GM19023 (cell line): Measurements from ENCODE around the gene IGBP1.
A peak's percentile ranks its signal among the peaks of the same experiment; 100 is the strongest.
"Not testable (repeated sequence)": the region's sequence is repeated elsewhere in the genome, so short reads cannot be mapped to it uniquely, and the experiment has no call there.

Source experiments
- ATAC-seq: cut with Tn5 transposase; IDR thresholded peaks from one replicate; pipeline ENCODE4 v1.9.1; 2021; ENCODE audit warnings: mild to moderate bottlenecking, moderate library complexity; ENCODE audit not compliant: unreplicated experiment

The IGBP1 gene

GRCh38 chrX:70166601-70167590 is 33.6 kb downstream of the IGBP1 start:
- no peak for ATAC-seq

- ATAC-seq = no peak
Observed at GRCh38 chrX:70168238-70169188, 35.3 kb downstream of the IGBP1 start.

- no peak for ATAC-seq
Observed at GRCh38 chrX:70169281-70169680, 36.0 kb downstream of the IGBP1 start.

GRCh38 chrX:70171624-70172023 is 38.4 kb downstream of the IGBP1 start:
- ATAC-seq = no peak

- no peak for ATAC-seq
Observed at GRCh38 chrX:70172221-70172620, 39.0 kb downstream of the IGBP1 start.

- no peak for ATAC-seq
Observed at GRCh38 chrX:70172964-70173363, 39.7 kb downstream of the IGBP1 start.

GRCh38 chrX:70174754-70175153 is 41.5 kb downstream of the IGBP1 start:
- no peak for ATAC-seq

- ATAC-seq = no peak
Observed at GRCh38 chrX:70175338-70175737, 42.1 kb downstream of the IGBP1 start.

- no peak for ATAC-seq
Observed at GRCh38 chrX:70176938-70177533, 43.8 kb downstream of the IGBP1 start, which contains the start of gene DGAT2L6. Gene DGAT2L6, plus strand, starts transcription at chrX:70177483. Its CDS starts 100 bp downstream, at chrX:70177583.

- no peak for ATAC-seq
Observed at GRCh38 chrX:70183091-70183490, 49.8 kb downstream of the IGBP1 start.

GRCh38 chrX:70190225-70190624 is 57.0 kb downstream of the IGBP1 start:
- no peak for ATAC-seq

GRCh38 chrX:70196961-70197720 is 63.9 kb downstream of the IGBP1 start:
- peak; percentile 92 for ATAC-seq

GRCh38 chrX:70201732-70202131 is 68.5 kb downstream of the IGBP1 start:
- no peak for ATAC-seq

GRCh38 chrX:70208479-70208878 is 75.2 kb downstream of the IGBP1 start:
- no peak for ATAC-seq

GRCh38 chrX:70209570-70209969 is 76.3 kb downstream of the IGBP1 start:
- not testable (repeated sequence) for ATAC-seq
